Measurements from ENCODE around the gene PPFIBP1.

Gene PPFIBP1

DNA sequence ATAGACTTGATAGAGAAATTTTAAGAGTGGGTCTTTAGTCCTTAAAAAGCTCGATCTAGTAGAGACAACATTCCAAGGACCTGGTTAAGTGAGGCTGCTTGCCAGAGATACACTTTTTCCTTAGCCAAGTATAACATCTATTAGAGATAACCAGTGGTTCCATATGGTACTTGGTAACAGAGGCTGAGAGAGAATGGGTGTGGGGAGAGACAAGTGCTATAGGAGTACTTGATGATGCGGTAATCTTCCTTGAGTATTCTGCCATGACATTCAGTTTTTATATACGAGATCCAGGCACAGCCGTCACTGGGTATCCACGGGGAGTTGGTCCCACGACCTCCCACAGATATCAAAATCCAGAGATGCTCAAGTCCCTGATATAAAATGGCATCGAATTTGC is 94.8 kb downstream of the PPFIBP1 start:
- Histone ChIP-seq H3K79me1 (ENCODE audit: low read length) (peaks cover 29% of the 10 kb centered on the region), H3K4me1 (ENCODE audit: control insufficient read depth in 1 of 2, insufficient read depth in 2 of 2, low read length in 2 of 2) (peaks cover 22 to 41% of the 10 kb centered on the region in 2 experiments), H3K9me3 (ENCODE audit: insufficient read depth, low read depth, low read length) (no peaks in the 10 kb centered on the region), H3K4ac (ENCODE audit: low read depth, low read length) (peak overlapping the region; percentile 81), H2AFZ (ENCODE audit: insufficient read depth, low read length, poor library complexity) (no peak overlapping the region), H3K9ac (ENCODE audit: low read length) (no peak overlapping the region), H3K4me3 (ENCODE audit: low read depth, low read length) (no peak overlapping the region), H4K12ac (ENCODE audit: low read depth, low read length) (no peak overlapping the region), H2BK12ac (ENCODE audit: low read length) (peak overlapping the region; percentile 19), H2BK5ac (ENCODE audit: low read depth, low read length, poor library complexity) (peak overlapping the region; percentile 42), H3K27me3 (ENCODE audit: insufficient read depth, low read length) (no peaks in the 10 kb centered on the region), H3K4me2 (ENCODE audit: low read length) (no peak overlapping the region), H4K8ac (ENCODE audit: low read depth, low read length) (peak overlapping the region; percentile 53), H2BK120ac (ENCODE audit: insufficient read depth, low read length, poor library complexity) (peak overlapping the region; percentile 25), H4K91ac (ENCODE audit: low read depth, low read length) (peak overlapping the region; percentile 79), H3K23ac (ENCODE audit: low read length) (no peak overlapping the region), H3K18ac (ENCODE audit: low read length) (peak overlapping the region; percentile 9), H2AK5ac (ENCODE audit: low read length) (peak overlapping the region; percentile 19), H3K27ac (ENCODE audit: low read depth, low read length) (peak overlapping the region; percentile 78), H3K14ac (ENCODE audit: low read length) (peak overlapping the region; percentile 78), H3K36me3 (ENCODE audit: control insufficient read depth in 1 of 2, insufficient read depth in 2 of 2, low read length in 2 of 2) (no peaks in the 10 kb centered on the region), H3K79me2 (ENCODE audit: control insufficient read depth, insufficient read depth, low read length, poor library complexity) (peaks cover 2% of the 10 kb centered on the region)
- no CpG with 5 or more reads among the region's 7 CpGs for WGBS (ENCODE audit: extremely low coverage, insufficient coverage, insufficient read length)
- DNase-seq: no peak

DNA sequence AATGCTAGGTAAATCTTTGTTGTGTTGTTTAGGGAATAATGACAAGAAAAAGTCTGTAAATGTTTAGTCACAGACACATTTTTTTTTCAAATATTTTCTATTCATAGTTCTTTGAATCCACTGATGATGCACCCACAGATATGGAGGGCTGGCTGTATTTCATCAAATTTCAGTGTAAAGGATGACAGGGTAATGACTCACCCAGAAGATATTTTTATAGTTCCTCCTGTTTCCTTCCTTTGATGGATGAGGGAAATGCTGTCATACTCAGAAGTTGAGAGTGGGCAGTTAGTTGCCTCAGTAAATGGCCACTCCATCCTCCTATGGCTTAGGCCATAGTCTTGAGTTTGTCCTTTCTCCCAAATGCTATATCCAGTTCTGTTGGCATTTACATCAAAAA is 95.3 kb downstream of the PPFIBP1 start:
- Histone ChIP-seq H3K79me1 (ENCODE audit: low read length) (peaks cover 27% of the 10 kb centered on the region), H2BK5ac (ENCODE audit: low read depth, low read length, poor library complexity) (no peak overlapping the region), H2AFZ (ENCODE audit: insufficient read depth, low read length, poor library complexity) (no peak overlapping the region), H4K12ac (ENCODE audit: low read depth, low read length) (no peak overlapping the region), H4K8ac (ENCODE audit: low read depth, low read length) (no peak overlapping the region), H3K9ac (ENCODE audit: low read length) (no peak overlapping the region), H3K36me3 (ENCODE audit: control insufficient read depth in 1 of 2, insufficient read depth in 2 of 2, low read length in 2 of 2) (no peaks in the 10 kb centered on the region), H3K14ac (ENCODE audit: low read length) (no peak overlapping the region), H3K27ac (ENCODE audit: low read depth, low read length) (no peak overlapping the region), H3K18ac (ENCODE audit: low read length) (no peak overlapping the region), H3K79me2 (ENCODE audit: control insufficient read depth, insufficient read depth, low read length, poor library complexity) (peaks cover 4% of the 10 kb centered on the region), H2BK120ac (ENCODE audit: insufficient read depth, low read length, poor library complexity) (no peak overlapping the region), H3K27me3 (ENCODE audit: insufficient read depth, low read length) (no peaks in the 10 kb centered on the region), H2AK5ac (ENCODE audit: low read length) (no peak overlapping the region), H3K4me3 (ENCODE audit: low read depth, low read length) (no peak overlapping the region), H2BK12ac (ENCODE audit: low read length) (no peak overlapping the region), H3K4me2 (ENCODE audit: low read length) (no peak overlapping the region), H3K23ac (ENCODE audit: low read length) (no peak overlapping the region), H3K4me1 (ENCODE audit: control insufficient read depth in 1 of 2, insufficient read depth in 2 of 2, low read length in 2 of 2) (peaks cover 21 to 38% of the 10 kb centered on the region in 2 experiments), H3K4ac (ENCODE audit: low read depth, low read length) (no peak overlapping the region), H4K91ac (ENCODE audit: low read depth, low read length) (no peak overlapping the region), H3K9me3 (ENCODE audit: insufficient read depth, low read depth, low read length) (no peaks in the 10 kb centered on the region)
- peak in 1 of 2 donors; percentile 25 for DNase-seq

DNA sequence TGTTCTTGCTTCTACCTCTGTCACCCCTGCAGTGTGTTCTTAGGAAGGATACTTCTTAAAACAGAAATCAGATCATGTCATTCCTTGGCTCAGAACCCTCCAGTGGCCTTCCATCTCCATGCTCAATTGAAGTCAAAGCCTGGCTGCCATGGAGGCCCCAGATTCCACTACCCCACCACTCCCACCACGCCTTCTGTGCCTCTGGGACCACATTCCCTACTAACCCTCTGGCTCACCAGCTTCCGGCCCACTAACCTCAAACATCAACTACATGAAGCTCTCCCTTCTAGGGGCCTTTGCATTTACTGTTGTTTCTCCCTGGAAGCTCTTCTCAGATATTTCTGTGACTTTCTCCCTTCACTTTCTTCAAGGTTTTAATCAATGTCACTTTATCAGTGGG is 96.1 kb downstream of the PPFIBP1 start:
- Histone ChIP-seq H3K14ac (ENCODE audit: low read length) (peak overlapping the region; percentile 33), H4K12ac (ENCODE audit: low read depth, low read length) (no peak overlapping the region), H3K9ac (ENCODE audit: low read length) (no peak overlapping the region), H3K9me3 (ENCODE audit: insufficient read depth, low read depth, low read length) (no peaks in the 10 kb centered on the region), H3K36me3 (ENCODE audit: control insufficient read depth in 1 of 2, insufficient read depth in 2 of 2, low read length in 2 of 2) (no peaks in the 10 kb centered on the region), H2BK12ac (ENCODE audit: low read length) (peak overlapping the region; percentile 90), H2BK120ac (ENCODE audit: insufficient read depth, low read length, poor library complexity) (peak overlapping the region; percentile 68), H2BK5ac (ENCODE audit: low read depth, low read length, poor library complexity) (peak overlapping the region; percentile 42), H3K4me2 (ENCODE audit: low read length) (no peak overlapping the region), H2AFZ (ENCODE audit: insufficient read depth, low read length, poor library complexity) (no peak overlapping the region), H3K79me1 (ENCODE audit: low read length) (peaks cover 27% of the 10 kb centered on the region), H3K4ac (ENCODE audit: low read depth, low read length) (peak overlapping the region; percentile 68), H2AK5ac (ENCODE audit: low read length) (peak overlapping the region; percentile 42), H3K4me3 (ENCODE audit: low read depth, low read length) (no peak overlapping the region), H3K23ac (ENCODE audit: low read length) (no peak overlapping the region), H4K91ac (ENCODE audit: low read depth, low read length) (peak overlapping the region; percentile 53), H3K18ac (ENCODE audit: low read length) (peak overlapping the region; percentile 35), H3K27me3 (ENCODE audit: insufficient read depth, low read length) (no peaks in the 10 kb centered on the region), H4K8ac (ENCODE audit: low read depth, low read length) (peak overlapping the region; percentile 30), H3K27ac (ENCODE audit: low read depth, low read length) (peak overlapping the region; percentile 16), H3K79me2 (ENCODE audit: control insufficient read depth, insufficient read depth, low read length, poor library complexity) (peaks cover 4% of the 10 kb centered on the region), H3K4me1 (ENCODE audit: control insufficient read depth in 1 of 2, insufficient read depth in 2 of 2, low read length in 2 of 2) (peaks cover 21 to 35% of the 10 kb centered on the region in 2 experiments)
- no peak for DNase-seq
- WGBS (ENCODE audit: extremely low coverage, insufficient coverage, insufficient read length): no CpG with 5 or more reads among the region's 2 CpGs

DNA sequence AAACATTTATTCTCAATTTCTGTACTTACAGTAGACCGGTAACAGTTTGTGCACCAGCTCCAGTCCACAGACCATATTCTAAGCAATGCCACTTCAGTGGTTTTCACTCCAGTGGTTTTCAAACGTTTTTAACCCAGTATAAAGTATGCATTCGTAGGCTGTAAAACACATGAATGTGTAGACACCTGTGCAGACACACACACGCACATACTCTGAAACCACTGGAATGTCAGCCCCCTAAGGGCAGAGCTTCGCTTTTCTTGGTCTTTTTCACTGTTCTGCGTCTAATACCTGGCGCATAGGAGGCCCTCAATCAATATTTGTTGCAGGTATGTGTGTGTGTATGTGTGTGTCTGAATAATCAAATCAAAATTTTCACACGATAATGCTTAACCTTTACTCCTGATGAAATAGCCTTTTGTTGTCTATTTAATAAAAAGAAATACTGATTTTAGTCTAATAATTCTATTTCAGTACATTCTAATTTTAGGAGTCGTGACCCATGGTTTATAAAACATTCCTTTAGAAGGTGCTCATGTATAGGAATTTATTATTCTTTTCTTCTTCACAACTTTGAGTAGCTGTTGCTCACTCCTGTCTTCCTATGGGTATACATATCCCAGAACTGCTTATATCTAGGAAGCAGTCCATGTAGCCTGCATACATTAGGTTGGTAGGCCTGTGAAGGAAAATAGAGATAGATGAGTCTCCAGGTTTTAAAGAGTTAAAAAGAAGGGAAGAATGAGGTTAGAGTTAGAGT is 98.6 kb downstream of the PPFIBP1 start:
- H3K27ac ChIP-seq (ENCODE audit: low read depth, low read length): peak overlapping the region; percentile 73
- H3K79me1 ChIP-seq (ENCODE audit: low read length): peaks cover 23% of the 10 kb centered on the region
- H3K9ac ChIP-seq (ENCODE audit: low read length): no peak overlapping the region
- H3K9me3 ChIP-seq (ENCODE audit: insufficient read depth, low read depth, low read length): no peaks in the 10 kb centered on the region
- H3K4me2 ChIP-seq (ENCODE audit: low read length): peak overlapping the region; percentile 42
- peak; percentile 62 for DNase-seq
- no peak overlapping the region for H2AK5ac ChIP-seq (ENCODE audit: low read length)
- no peak overlapping the region for H3K14ac ChIP-seq (ENCODE audit: low read length)
- no peak overlapping the region for H3K18ac ChIP-seq (ENCODE audit: low read length)
- no peak overlapping the region for H3K23ac ChIP-seq (ENCODE audit: low read length)
- peaks cover 6% of the 10 kb centered on the region for H3K79me2 ChIP-seq (ENCODE audit: control insufficient read depth, insufficient read depth, low read length, poor library complexity)
- H3K27me3 ChIP-seq (ENCODE audit: insufficient read depth, low read length): no peaks in the 10 kb centered on the region
- peaks cover 20 to 31% of the 10 kb centered on the region in 2 experiments for H3K4me1 ChIP-seq (ENCODE audit: control insufficient read depth in 1 of 2, insufficient read depth in 2 of 2, low read length in 2 of 2)
- H3K4me3 ChIP-seq (ENCODE audit: low read depth, low read length): no peak overlapping the region
- no peak overlapping the region for H2AFZ ChIP-seq (ENCODE audit: insufficient read depth, low read length, poor library complexity)
- H2BK5ac ChIP-seq (ENCODE audit: low read depth, low read length, poor library complexity): no peak overlapping the region
- no peak overlapping the region for H4K8ac ChIP-seq (ENCODE audit: low read depth, low read length)
- H4K12ac ChIP-seq (ENCODE audit: low read depth, low read length): no peak overlapping the region
- no peak overlapping the region for H3K4ac ChIP-seq (ENCODE audit: low read depth, low read length)
- H4K91ac ChIP-seq (ENCODE audit: low read depth, low read length): no peak overlapping the region
- no peak overlapping the region for H2BK120ac ChIP-seq (ENCODE audit: insufficient read depth, low read length, poor library complexity)
- H3K36me3 ChIP-seq (ENCODE audit: control insufficient read depth in 1 of 2, insufficient read depth in 2 of 2, low read length in 2 of 2): peaks cover 0 to 2% of the 10 kb centered on the region in 2 experiments
- H2BK12ac ChIP-seq (ENCODE audit: low read length): no peak overlapping the region
- no CpG with 5 or more reads among the region's 9 CpGs for WGBS (ENCODE audit: extremely low coverage, insufficient coverage, insufficient read length)

All from trophoblast cell (in vitro differentiated cells and primary cell).